ENCODE measurements around the gene DPP4. TPM values are rescaled to one million over a fixed set of nuclear protein-coding genes. Genes with fewer than 3 reads are reported as not detected.

The DPP4 gene
- total and polyA plus RNA-seq, 7 experiments from 2014 or later: 35.7 to 188 (median 48.9) TPM

DNA sequence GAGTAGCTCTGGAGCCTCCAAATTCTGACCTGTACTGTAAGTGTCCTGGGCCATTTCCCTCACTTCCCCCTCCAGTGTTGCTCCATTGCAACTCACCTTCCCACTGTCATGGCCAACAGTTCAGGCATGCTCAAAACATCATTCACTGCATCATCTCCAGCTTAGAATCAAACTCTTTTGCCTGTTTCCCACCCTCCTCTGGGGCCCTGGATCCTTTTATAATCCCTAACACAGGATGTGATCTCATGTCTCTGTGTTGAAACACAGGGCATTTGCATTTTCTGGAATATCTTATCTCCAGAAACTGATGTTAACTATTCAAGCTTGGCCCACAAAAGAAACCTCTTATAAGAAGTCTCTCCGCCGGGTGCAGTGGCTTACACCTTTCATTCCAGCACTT is 3.0 kb downstream of the DPP4 start:
- no peak for ATAC-seq
- Mint-ChIP-seq H3K4me1 (peaks cover 34 to 83% (median 76%) of the 10 kb centered on the region in 7 donors), H3K36me3 (peaks cover 0 to 74% (median 35%) of the 10 kb centered on the region in 5 donors), H3K4me3 (peak overlapping the region; percentile 10 to 99 (median 48)), H3K9me3 (no peaks in the 10 kb centered on the region), H3K27ac (peak overlapping the region in 5 of 9 donors; percentile 28 to 77 (median 56)), H3K27me3 (peaks cover 0 to 5% (median 0%) of the 10 kb centered on the region in 5 donors)
- H3K27ac ChIP-seq (ENCODE audit: low read depth, low read length): no peak overlapping the region
- H3K4me3 ChIP-seq (ENCODE audit: low read length): no peak overlapping the region
- peaks cover 0 to 28% of the 10 kb centered on the region in 2 donors for H3K4me1 ChIP-seq (ENCODE audit: control insufficient read depth in 2 of 2, insufficient read depth in 2 of 2, low read length in 2 of 2)
- no peaks in the 10 kb centered on the region for H3K27me3 ChIP-seq (ENCODE audit: control insufficient read depth in 2 of 2, insufficient read depth in 2 of 2, low read length in 2 of 2)
- intact Hi-C loops (cut with micrococcal nuclease): loop anchor here (5.0 kb wide), 5 partner anchors 51 to 994 kb away; partner anchors contain the start of genes IFIH1 (in 2 of the 2) and PSMD14 (in 1 of the 2)
- ChIA-PET POLR2A (interaction anchor here (0.6 to 6.2 kb wide), 3 partner anchors 9 to 66 kb away, joined by 3 to 68 read pairs (median 4); no protein-coding TSS in a partner anchor), CTCF (interaction anchor here (1.0 kb wide), 1 partner anchor 43 kb away, joined by 3 read pairs; no protein-coding TSS in a partner anchor)
- H3K36me3 ChIP-seq (ENCODE audit: control insufficient read depth in 2 of 3, insufficient read depth in 3 of 3, low read length in 3 of 3): peaks cover 0 to 6% (median 0%) of the 10 kb centered on the region in 3 experiments
- DNase-seq: no peak
- no peaks in the 10 kb centered on the region for H3K9me3 ChIP-seq (ENCODE audit: control insufficient read depth in 2 of 3, low read length in 3 of 3)

DNA sequence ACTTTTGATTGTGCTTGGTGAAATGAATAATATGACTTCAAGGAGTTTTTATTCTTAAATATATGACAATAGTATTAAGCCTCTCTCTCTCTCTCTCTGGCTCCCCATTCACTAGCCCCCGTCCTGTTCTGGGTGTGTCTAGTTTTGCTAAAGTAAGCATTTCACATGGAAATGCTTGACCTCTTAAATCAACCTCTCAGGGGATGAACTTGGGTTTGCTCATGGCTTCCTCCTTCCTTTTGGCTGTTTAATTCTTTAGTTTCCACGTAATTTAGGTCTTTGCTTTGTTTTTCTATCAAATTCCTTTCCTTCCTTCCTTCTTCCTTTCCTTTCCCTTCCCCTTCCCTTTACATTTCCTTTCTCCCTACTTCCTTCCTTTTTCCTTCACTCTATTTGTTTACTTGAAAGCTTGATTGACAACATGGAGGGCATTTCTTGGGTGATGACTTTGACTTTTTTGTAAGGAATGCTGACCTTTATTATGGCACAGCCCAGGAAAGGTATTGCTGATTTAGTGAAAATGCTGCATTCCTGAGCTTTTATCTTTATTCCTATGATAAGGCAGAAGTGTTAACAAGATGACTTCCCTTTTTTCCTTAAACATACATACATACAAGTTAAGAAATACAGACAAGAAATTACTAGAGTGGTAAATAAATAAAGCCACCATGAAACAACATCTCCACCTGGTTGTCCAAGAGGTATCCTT is 3.6 kb downstream of the DPP4 start:
- peaks cover 34 to 88% (median 80%) of the 10 kb centered on the region in 7 donors for H3K4me1 Mint-ChIP-seq

GRCh38 chr2:162069267-162069903 is 4.6 kb downstream of the DPP4 start:
- H3K4me3 ChIP-seq (ENCODE audit: low read length): no peak overlapping the region
- Mint-ChIP-seq H3K36me3 (peaks cover 0 to 74% (median 39%) of the 10 kb centered on the region in 5 donors), H3K27ac (peak overlapping the region in 5 of 9 donors; percentile 11 to 72 (median 31)), H3K4me1 (peaks cover 37 to 88% (median 80%) of the 10 kb centered on the region in 7 donors), H3K27me3 (peaks cover 0 to 5% (median 0%) of the 10 kb centered on the region in 5 donors), H3K4me3 (peak overlapping the region in 3 of 10 donors; percentile 7 to 77 (median 14)), H3K9me3 (no peaks in the 10 kb centered on the region)
- H3K36me3 ChIP-seq (ENCODE audit: control insufficient read depth in 2 of 3, insufficient read depth in 3 of 3, low read length in 3 of 3): peaks cover 0 to 6% (median 0%) of the 10 kb centered on the region in 3 experiments
- H3K9me3 ChIP-seq (ENCODE audit: control insufficient read depth in 2 of 3, low read length in 3 of 3): no peaks in the 10 kb centered on the region
- CTCF ChIA-PET: interaction anchor here (1.2 kb wide), 1 partner anchor 12 kb away, joined by 3 read pairs; no protein-coding TSS in a partner anchor
- H3K27me3 ChIP-seq (ENCODE audit: control insufficient read depth in 2 of 2, insufficient read depth in 2 of 2, low read length in 2 of 2): no peaks in the 10 kb centered on the region
- intact Hi-C loops (cut with micrococcal nuclease): no loop called here
- no peak for ATAC-seq
- DNase-seq: no peak
- no peak overlapping the region for H3K27ac ChIP-seq (ENCODE audit: low read depth, low read length)
- H3K4me1 ChIP-seq (ENCODE audit: control insufficient read depth in 2 of 2, insufficient read depth in 2 of 2, low read length in 2 of 2): peaks cover under 1 to 27% of the 10 kb centered on the region in 2 donors
- POLR2A ChIA-PET: interaction anchor here (1.2 to 2.1 kb wide), 3 partner anchors 11 to 47 kb away, joined by 3 to 14 read pairs (median 3); no protein-coding TSS in a partner anchor

More for the DNA sequence above, 3.6 kb downstream of the DPP4 start:
- Mint-ChIP-seq H3K36me3 (peaks cover 0 to 74% (median 36%) of the 10 kb centered on the region in 5 donors), H3K27me3 (peaks cover 0 to 5% (median 0%) of the 10 kb centered on the region in 5 donors), H3K4me3 (peak overlapping the region; percentile 10 to 99 (median 26)), H3K9me3 (no peaks in the 10 kb centered on the region), H3K27ac (peak overlapping the region in 4 of 9 donors; percentile 15 to 77 (median 50))
- no peak overlapping the region for H3K27ac ChIP-seq (ENCODE audit: low read depth, low read length)
- H3K4me1 ChIP-seq (ENCODE audit: control insufficient read depth in 2 of 2, insufficient read depth in 2 of 2, low read length in 2 of 2): peaks cover 0 to 28% of the 10 kb centered on the region in 2 donors
- H3K27me3 ChIP-seq (ENCODE audit: control insufficient read depth in 2 of 2, insufficient read depth in 2 of 2, low read length in 2 of 2): no peaks in the 10 kb centered on the region
- H3K4me3 ChIP-seq (ENCODE audit: low read length): no peak overlapping the region
- ChIA-PET POLR2A (interaction anchor here (0.6 to 6.2 kb wide), 2 partner anchors 9 to 56 kb away, joined by 3 to 68 read pairs; no protein-coding TSS in a partner anchor), CTCF (interaction anchor here (1.0 kb wide), 1 partner anchor 42 kb away, joined by 3 read pairs; no protein-coding TSS in a partner anchor)
- H3K9me3 ChIP-seq (ENCODE audit: control insufficient read depth in 2 of 3, low read length in 3 of 3): no peaks in the 10 kb centered on the region
- no peak for DNase-seq
- peaks cover 0 to 6% (median 0%) of the 10 kb centered on the region in 3 experiments for H3K36me3 ChIP-seq (ENCODE audit: control insufficient read depth in 2 of 3, insufficient read depth in 3 of 3, low read length in 3 of 3)
- intact Hi-C loops (cut with micrococcal nuclease): loop anchor here (5.0 kb wide), 5 partner anchors 52 to 993 kb away; partner anchors contain the start of genes IFIH1 (in 2 of the 2) and PSMD14 (in 1 of the 2)
- no peak for ATAC-seq

DNA sequence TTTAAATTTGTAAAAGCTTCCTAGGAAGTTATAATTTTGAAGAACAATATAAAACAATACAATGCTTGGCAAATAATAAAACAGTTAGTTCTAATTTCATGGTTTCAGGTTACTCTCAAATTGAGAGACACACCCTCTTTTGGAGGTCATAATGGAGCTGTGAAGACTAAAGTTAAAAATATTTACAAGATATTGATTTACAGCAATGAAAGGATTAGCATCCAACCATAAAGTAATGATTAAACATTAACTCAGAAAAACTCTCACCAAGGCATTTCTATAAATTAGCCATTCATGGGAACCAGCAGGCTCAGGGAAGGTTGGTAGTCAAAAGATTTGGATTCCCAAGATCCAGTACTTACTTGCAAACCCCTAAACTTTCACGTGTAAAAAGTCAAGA is 6.4 kb downstream of the DPP4 start:
- Mint-ChIP-seq H3K36me3 (peaks cover 3 to 79% (median 41%) of the 10 kb centered on the region in 5 donors), H3K4me3 (peak overlapping the region in 1 of 10 donors; percentile 7), H3K27me3 (no peaks in the 10 kb centered on the region), H3K27ac (peak overlapping the region in 8 of 9 donors; percentile 7 to 91 (median 24)), H3K4me1 (peaks cover 48 to 96% (median 88%) of the 10 kb centered on the region in 7 donors), H3K9me3 (no peaks in the 10 kb centered on the region)
- no peak for ATAC-seq
- ChIA-PET POLR2A (interaction anchor here (0.6 to 2.1 kb wide), 5 partner anchors 9 to 1592 kb away, joined by 3 to 14 read pairs (median 3); no protein-coding TSS in a partner anchor), CTCF (no interaction called here)
- DNase-seq: no peak
- Histone ChIP-seq H3K4me1 (ENCODE audit: control insufficient read depth in 2 of 2, insufficient read depth in 2 of 2, low read length in 2 of 2) (peaks cover 16 to 34% of the 10 kb centered on the region in 2 donors), H3K27me3 (ENCODE audit: control insufficient read depth in 2 of 2, insufficient read depth in 2 of 2, low read length in 2 of 2) (no peaks in the 10 kb centered on the region), H3K27ac (ENCODE audit: low read depth, low read length) (no peak overlapping the region), H3K36me3 (ENCODE audit: control insufficient read depth in 2 of 3, insufficient read depth in 3 of 3, low read length in 3 of 3) (no peaks in the 10 kb centered on the region), H3K4me3 (ENCODE audit: low read length) (no peak overlapping the region), H3K9me3 (ENCODE audit: control insufficient read depth in 2 of 3, low read length in 3 of 3) (no peaks in the 10 kb centered on the region)
- intact Hi-C loops (cut with micrococcal nuclease): no loop called here

- H3K4me1 ChIP-seq (ENCODE audit: control insufficient read depth in 2 of 2, insufficient read depth in 2 of 2, low read length in 2 of 2): peaks cover 18 to 19% of the 10 kb centered on the region in 2 donors
These were observed 8.2 kb downstream of the DPP4 start for GRCh38 chr2:162065767-162066166.

More at GRCh38 chr2:162065767-162066166, 8.2 kb downstream of the DPP4 start:
- Histone ChIP-seq H3K27me3 (ENCODE audit: control insufficient read depth in 2 of 2, insufficient read depth in 2 of 2, low read length in 2 of 2) (no peaks in the 10 kb centered on the region), H3K36me3 (ENCODE audit: control insufficient read depth in 2 of 3, insufficient read depth in 3 of 3, low read length in 3 of 3) (no peaks in the 10 kb centered on the region), H3K4me3 (ENCODE audit: low read length) (no peak overlapping the region), H3K9me3 (ENCODE audit: control insufficient read depth in 2 of 3, low read length in 3 of 3) (no peaks in the 10 kb centered on the region), H3K27ac (ENCODE audit: low read depth, low read length) (no peak overlapping the region)
- Mint-ChIP-seq H3K36me3 (peaks cover 4 to 71% (median 39%) of the 10 kb centered on the region in 5 donors), H3K4me3 (no peak overlapping the region), H3K4me1 (peaks cover 41 to 93% (median 82%) of the 10 kb centered on the region in 7 donors), H3K9me3 (no peaks in the 10 kb centered on the region), H3K27ac (peak overlapping the region in 6 of 9 donors; percentile 78 to 96 (median 90)), H3K27me3 (no peaks in the 10 kb centered on the region)
- intact Hi-C loops (cut with micrococcal nuclease): loop anchor here in 1 of 2 donors (2.0 kb wide), 1 partner anchor 55 kb away; no protein-coding TSS in a partner anchor
- CTCF ChIA-PET: interaction anchor here (0.7 to 1.3 kb wide), 4 partner anchors 8 to 82 kb away, joined by 3 to 5 read pairs (median 3); no protein-coding TSS in a partner anchor
- DNase-seq (no peak), ATAC-seq (no peak)
- POLR2A ChIA-PET: interaction anchor here (10.2 kb wide), 1 partner anchor 7 kb away, joined by 68 read pairs; the partner anchor contains the start of gene DPP4

Data from naive thymus-derived CD4-positive, alpha-beta T cell (primary cell).